Activated CD4-positive, CD25-positive, alpha-beta regulatory T cell treated with anti-CD3 and anti-CD28 coated beads, Interleukin-2, amount 50 U/mL, for 16 hours (primary cell): Measurements from ENCODE around the gene OOEP.

ENCODE experiments used
- DNase-seq: peaks from one replicate; pipeline ENCODE4 v3.0.0-alpha.2; 2020; ENCODE audit warnings: low read depth, low spot score

Gene OOEP

DNA sequence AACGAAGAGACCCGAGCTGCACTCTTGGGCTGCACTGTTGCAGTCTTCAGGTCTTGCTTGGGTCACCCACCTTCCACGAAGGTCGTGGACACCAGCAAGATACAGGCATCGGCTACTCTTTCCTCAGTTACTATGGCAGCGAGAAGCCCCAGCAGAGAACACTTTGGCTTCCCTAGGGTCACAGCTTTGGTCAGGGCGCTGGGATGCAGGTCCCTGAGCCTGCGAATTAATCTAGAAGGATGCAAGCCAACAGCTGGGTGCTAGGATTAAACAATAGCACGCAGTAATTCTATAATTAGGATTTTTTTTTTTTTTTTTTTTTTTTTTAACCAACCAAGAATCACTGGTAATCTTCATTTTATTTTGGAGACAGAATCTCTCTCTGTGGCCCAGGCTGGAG is 5.1 kb downstream of the OOEP start:
- no peak for DNase-seq

DNA sequence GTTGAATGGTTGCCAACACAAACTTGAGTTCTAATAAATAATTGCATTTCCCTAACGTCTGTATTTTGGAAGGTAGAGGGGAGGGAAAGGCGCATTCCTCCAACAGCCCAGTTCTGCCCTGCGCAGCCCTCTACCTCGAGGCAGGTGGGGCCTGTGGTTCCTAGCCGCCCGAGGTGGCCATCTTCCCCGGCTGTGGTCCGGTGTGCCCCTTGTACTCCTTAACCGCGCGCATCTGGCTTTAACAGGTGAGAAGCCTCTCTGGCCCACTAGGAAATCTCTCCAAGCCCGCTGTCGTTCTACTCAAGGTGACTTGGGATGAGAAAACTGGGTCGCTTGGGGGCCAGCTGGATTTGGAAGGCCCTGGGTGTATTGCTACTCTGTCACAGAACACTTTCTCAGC is 5.6 kb downstream of the OOEP start:
- no peak for DNase-seq

DNA sequence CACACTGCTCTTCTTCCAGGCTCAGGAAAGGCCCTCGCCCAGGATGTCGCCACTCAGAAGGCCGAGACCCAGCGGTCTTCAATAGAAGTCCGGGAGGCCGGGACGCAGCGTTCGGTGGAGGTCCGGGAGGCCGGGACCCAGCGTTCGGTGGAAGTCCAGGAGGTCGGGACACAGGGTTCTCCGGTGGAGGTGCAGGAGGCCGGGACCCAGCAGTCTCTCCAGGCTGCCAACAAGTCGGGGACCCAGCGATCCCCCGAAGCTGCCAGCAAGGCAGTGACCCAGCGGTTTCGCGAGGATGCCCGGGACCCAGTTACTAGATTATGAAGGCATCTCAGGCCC is 6.2 kb downstream of the OOEP start:
- DNase-seq = no peak

DNA sequence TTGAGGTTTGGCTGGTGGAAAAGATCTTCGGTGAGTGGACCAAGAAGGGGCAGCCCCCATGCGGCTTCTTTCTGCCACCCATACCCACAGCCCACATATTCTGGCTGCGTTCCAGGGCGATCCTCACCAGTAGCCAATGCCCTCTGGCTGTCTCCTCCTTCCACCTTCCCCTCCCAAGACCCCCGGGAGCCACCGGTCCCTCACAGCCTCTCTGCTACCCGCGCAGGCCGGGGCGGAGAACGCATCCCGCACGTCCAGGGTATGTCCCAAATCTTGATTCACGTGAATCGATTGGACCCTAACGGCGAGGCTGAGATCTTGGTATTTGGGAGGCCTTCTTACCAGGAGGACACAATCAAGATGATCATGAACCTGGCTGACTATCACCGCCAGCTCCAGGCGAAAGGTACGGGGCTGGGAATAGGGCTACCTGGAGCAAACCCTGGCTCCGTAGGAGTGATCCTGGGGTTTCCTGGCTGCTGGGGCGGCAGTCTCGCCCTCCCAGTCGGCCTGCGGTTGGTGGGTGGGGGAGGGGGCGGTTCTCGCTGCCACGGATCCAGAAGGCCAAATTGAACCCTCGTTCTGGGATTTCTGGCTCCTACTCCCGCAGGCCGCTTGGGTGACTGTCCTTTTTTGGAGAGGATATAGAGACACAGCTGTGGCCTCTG is 6.7 kb downstream of the OOEP start:
- no peak for DNase-seq

DNA sequence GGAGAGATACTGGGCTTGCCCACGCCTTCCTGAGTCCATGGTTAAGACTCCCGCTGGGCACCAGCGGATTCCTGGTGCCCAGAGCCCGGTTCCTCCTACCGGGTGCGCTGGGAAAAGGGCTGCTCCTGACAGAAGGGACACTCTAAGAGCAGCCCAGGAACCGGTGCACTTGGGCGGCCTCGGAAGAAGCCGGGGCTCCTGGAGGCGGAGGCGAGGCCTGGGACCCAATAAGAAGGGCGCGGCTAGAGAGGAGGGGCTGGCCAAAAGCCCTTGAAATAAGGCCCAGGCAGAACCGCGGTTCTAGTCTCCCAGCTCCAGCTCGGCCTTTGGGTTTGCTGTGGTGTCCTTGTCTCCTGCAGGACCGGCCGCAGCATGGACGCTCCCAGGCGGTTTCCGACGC is 7.3 kb downstream of the OOEP start, which contains the start of gene KHDC3L:
Gene KHDC3L, plus strand, starts transcription at position 301 of the 400 bp plus-strand sequence. Its CDS starts 72 bp downstream, at position 373.
- no peak for DNase-seq

DNA sequence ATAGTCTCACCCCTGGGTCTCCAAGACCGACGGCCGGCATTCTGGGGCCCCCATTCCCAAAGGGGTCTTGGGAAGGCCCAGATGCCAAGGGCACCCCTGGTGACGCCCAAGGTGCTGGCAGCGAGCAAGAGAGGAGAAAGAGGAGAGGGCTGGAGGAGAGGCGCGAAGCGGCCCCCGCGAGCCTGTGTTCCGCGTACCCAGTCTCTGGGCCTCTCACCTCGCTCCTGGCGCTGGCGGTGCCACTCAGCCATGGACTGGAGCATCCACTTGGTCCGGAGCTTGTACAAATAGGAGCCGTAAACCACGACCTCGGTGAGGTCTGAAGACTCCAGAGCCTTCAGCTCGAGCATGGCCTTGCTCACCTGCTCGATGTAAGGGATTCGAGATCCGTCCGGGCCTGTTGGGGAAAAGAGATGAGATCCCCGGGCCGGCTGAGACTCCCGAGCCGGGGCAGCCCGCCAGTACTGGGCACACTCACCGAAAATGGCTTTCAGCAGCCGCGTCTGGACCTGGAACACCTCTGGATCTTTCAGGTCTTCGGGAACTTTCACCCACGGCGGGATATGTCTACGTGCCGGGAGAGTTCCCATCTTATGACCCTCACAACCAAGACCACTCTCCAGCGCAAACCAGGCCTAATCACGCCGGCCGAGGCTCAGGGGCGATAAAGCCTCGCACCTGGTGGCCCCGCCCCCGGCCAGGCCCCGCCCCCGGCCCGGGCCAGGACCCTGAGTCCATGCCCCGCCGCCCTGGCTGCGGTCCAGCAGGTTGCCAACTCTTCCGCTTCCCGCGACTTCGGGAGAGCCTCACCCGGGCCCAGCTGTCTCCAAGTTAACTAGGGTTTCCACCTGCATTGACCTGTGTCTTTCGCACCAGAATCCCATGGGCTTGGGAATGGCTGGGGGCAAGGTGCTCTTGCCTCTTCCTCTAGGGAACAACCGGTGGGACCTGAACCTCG is 15.8 kb downstream of the OOEP start, which contains the start of gene DPPA5:
Gene DPPA5, minus strand, starts transcription at position 641 of the 958 bp plus-strand sequence. Its CDS starts 51 bp downstream, at position 590.
- no peak for DNase-seq

DNA sequence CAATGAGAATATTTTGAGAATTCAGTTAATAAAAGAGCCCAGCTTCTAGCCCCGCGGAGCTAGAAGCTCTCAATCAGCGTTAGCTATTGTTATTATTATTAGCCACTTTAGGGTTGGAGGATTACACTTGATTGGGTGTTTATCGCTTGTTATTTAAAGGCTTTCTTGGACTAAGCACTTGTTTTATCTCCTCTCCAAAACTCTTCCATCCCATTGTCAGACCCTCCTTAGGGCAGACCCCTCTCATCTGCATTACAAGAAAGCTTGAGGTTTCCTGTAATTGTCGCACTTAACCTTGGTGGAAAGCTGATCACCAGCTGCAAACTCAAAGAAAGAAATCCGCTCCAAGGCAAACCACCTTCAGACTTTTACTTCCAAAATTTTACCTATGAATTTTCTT is 20.4 kb downstream of the OOEP start:
- no peak for DNase-seq

DNA sequence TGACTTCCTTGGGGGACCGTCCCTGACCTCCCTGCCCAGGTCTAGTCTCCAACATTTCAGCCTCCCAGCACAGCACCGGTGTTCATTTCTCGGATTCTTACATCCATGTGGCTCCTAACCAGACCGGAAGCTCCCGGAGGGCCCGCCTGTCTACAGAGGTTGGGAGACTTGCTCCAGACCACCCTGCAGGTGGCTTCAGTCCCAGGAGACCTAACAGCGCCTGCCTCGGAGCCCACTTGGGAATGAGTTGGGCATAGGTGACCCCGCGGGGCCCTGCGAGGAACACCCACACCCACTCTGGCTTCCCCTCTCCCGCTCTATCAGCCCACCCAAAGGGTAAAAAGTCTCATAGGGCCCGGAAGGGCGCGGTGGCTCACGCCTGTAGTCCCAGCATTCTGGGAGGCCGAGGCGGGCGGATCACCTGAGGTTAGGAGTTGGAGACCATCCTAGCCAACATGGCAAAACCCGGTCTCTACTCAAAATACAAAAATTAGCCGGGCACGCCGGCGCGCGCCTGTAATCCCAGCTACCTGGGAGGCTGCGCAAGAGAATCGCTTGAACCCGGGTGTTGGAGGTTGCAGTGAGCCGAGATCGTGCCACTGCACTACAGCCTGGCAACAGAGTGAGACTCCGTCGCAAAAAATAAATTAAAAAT is 21.0 kb downstream of the OOEP start:
- DNase-seq = no peak

DNA sequence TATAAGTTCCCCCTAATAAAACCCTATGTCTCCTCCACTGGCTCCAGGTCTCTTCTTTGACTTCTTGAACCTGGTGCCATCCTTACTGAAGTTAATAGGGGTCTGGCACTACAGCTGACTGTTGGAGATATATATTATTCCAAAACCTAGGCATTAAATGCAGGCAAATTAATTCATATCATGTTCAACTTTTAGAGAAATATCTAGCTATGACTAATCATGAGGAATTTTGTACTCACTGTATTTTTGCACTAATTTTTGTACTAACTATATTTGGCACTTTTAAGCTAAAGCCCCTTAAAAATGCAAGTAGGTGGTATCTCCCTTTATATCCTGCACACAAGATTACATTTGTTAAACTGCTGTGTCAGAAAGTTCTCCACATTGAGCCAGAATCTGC is 26.5 kb downstream of the OOEP start:
- no peak for DNase-seq

DNA sequence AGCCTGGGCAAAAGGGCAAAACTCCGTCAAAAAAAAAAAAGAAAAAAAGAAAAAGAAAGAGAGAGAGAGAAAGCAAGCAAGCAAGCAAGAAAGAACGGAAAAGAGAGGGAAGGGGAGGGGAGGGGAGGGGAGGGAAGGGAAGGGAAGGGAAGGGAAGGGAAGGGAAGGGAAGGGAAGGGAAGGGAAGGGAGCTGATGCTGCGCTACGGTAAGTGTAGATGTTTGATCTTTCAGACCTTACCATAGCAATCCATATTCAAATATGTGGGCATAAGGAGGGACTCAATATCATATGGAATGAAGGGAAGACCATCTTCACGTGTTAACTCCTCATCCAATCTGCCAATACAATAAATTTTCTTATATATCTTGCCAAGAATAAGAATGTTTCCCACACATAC is 27.5 kb downstream of the OOEP start:
- DNase-seq = no peak

DNA sequence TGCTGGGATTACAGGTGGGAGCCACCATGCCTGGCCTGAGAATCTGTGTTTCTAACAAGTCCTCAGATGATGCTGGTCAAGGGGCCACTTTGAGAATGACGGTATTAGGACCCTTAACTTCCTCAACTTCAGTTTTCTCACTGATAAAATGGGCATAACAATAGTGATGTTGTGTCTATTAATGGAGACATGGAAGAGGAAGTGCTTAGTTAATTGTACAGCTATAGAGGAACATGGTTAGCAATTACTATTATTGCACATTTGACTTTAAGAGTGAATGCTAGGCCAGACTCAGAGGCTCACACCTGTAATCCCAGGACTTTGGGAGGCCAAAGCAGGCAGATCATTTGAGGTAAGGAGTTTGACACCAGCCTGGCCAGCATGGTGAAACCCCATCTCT is 28.4 kb downstream of the OOEP start:
- no peak for DNase-seq

DNA sequence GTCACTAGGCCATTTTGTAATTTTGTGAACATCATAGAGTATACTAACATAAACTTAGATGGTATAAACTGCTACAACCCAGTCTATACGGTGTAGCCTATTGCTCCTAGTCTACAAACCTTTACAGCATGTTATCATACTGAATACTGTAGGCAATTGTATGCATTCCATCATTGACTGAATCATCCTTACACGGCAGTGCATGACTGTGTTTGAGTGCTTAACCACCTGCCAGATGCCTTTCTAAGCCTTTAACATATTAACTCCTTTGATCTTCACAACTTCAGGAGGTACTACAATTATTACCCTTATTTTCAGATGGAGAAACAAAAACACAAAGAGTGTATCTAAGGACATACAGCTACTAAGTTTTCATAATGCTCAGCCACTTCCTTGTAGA is 29.6 kb downstream of the OOEP start:
- no peak for DNase-seq

DNA sequence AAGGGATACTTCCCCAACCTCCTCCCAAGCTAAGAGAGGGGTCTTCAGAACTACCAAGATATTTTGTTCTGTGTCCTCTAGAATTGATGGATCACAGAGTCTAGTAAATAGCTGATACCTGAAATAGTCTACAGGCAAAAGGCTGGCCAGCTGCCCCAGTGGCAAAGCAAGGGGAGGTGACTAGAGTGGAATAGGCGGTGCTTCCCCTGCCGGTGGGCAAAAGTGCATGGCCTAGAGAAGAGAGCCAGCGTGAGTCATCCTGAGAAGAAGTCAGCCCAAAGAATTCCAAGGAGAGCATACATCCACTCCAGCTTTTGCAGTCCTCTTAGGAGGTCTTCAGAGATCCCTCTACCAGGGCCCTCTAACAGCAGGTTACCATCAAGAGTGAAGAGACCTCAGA is 30.4 kb downstream of the OOEP start:
- DNase-seq = no peak

DNA sequence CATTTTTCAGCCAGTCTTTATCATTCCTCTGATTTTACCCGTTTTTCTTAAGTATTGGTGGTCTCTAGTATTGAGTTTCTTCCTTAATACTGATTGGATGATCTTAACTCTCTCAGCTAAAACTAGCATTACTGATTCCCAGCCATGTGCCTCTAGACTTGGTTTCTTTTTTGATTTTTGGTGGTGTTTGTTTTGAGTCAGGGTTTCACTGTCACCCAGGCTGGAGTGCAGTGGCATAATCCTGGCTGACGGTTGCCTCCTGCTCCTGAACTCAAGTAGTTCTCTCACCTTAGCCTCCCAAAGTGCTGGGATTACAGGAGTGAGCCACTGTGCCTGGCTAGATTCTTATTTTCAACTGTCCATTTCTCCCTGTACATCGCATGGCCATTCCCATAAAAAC is 40.5 kb downstream of the OOEP start:
- no peak for DNase-seq

DNA sequence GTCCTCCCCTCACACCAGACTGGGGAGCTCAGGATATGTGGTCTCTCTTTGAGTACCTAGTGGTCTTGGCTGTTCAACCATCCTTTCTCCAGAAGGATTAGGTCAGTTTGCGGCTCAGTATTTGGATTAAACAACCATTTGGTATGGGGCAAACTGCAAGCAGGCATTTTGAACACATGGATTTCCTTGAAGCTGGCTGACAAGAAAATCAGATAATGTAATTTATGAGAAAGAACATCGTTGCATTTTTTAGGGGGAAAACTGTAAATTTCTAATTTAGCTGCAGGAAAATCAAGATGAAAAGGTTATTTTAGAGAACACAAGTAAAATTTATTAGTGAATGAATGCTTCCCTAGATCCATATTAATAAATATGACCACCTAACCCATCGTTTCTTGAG is 40.9 kb downstream of the OOEP start:
- no peak for DNase-seq

DNA sequence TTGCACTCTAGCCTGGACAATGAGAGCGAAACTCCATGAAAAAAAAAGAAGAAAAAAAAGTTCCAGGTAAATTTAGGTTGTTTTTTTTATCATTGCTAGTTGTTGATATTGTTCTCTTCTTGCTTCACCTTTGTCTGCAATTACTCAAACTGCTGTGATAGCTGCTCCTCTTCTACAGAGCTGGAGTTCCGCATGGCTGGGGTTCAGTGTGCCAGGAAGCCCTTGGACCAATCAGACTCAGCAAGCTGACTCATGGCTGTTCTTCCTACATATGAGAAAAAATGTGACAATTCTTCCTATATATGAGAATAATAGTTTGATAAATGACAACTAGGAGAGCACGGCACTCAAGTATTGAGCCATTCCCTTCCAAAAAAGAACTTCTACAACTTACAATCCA is 44.0 kb downstream of the OOEP start:
- DNase-seq = no peak

DNA sequence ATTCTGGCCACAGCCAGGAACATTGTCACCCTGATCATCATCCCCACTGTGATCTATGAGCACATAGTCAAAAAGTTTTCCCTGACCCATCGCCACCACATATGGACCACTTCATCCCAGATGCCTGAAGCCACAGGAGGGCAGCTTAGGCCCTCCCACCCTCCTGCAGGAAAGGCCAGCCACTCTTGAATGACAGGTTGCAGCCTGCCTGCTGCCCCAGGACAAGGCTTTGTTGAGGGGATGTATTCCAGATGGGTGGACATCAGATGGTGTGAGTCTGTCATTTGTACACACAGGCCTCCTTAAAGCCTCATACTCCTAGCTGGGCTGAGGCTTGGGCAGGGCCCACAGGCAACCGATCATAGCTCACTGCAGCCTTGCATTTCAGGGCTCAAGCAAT is 46.4 kb downstream of the OOEP start:
- no peak for DNase-seq
